H1 (cell line): ENCODE data around the gene TLE3. TPM values are rescaled to one million over a fixed set of nuclear protein-coding genes. Genes with fewer than 3 reads are reported as not detected.

Experiments
- CTCF ChIA-PET: fragments of 300-600 bp; sonication (Branson Sonifier 250); formaldehyde crosslinking; loops from one replicate; lab custom pipeline; 2021; ENCODE audit not compliant: partially characterized antibody; lab: Charles Lee
- POLR2A ChIA-PET: fragments of 300-600 bp; sonication (Branson Sonifier 250); formaldehyde crosslinking; loops from one replicate; lab custom pipeline; 2021; ENCODE audit warnings: inconsistent platforms; ENCODE audit not compliant: partially characterized antibody; lab: Charles Lee
- DNase-seq, 2 experiments: peaks; one replicate each; pipeline versions ENCODE4 v3.0.0 to v3.0.0-alpha.2; 2010 to 2022; ENCODE audit warnings: low spot score in 2 of 2, low read depth in 1 of 2, mixed read lengths in 1 of 2
- FAIRE-seq: peaks from 2 replicates; lab custom pipeline; 2011; peaks lifted over from hg19 to GRCh38; lab: Jason Lieb, UNC
- H2AFZ ChIP-seq: 2 replicates; pipeline ENCODE4 v1.8.1; 2012; ENCODE audit warnings: low read length, inconsistent platforms
- H2AK5ac ChIP-seq: 2 replicates; pipeline ENCODE4 v1.6.1; 2013; ENCODE audit warnings: low read depth, low read length
- H2BK120ac ChIP-seq: replicated peaks from 2 replicates; pipeline ENCODE3; 2013; ENCODE audit warnings: low read depth, low read length, inconsistent platforms
- H2BK12ac ChIP-seq: 2 replicates; pipeline ENCODE4 v1.6.1; 2013; ENCODE audit warnings: low read depth, low read length
- H2BK15ac ChIP-seq: 2 replicates; pipeline ENCODE4 v1.6.1; 2013; ENCODE audit warnings: low read length
- H2BK20ac ChIP-seq: 2 replicates; pipeline ENCODE4 v1.6.1; 2013; ENCODE audit warnings: low read length
- H2BK5ac ChIP-seq: 2 replicates; pipeline ENCODE4 v1.6.1; 2013; ENCODE audit warnings: low read depth, low read length
- H3K14ac ChIP-seq: 2 replicates; pipeline ENCODE4 v1.6.1; 2013; ENCODE audit warnings: inconsistent platforms; ENCODE audit not compliant: insufficient read length
- H3K18ac ChIP-seq: 2 replicates; pipeline ENCODE4 v1.6.1; 2013; ENCODE audit warnings: low read length; ENCODE audit errors: extremely low read depth
- H3K23ac ChIP-seq: 2 replicates; pipeline ENCODE4 v1.6.1; 2013; ENCODE audit warnings: inconsistent platforms; ENCODE audit not compliant: insufficient read length
- H3K23me2 ChIP-seq: 2 replicates; pipeline ENCODE4 v1.6.1; 2013; ENCODE audit warnings: low read depth, low read length
- H3K27ac ChIP-seq: 2 replicates; pipeline ENCODE4 v1.6.1; 2011; ENCODE audit warnings: low read depth, low read length, inconsistent platforms
- H3K27me3 ChIP-seq, 4 experiments: replicated peaks in 1 of 4; 1 replicate in 1 of 4; 2 replicates in 3 of 4; pipeline versions ENCODE4 v1.6.1 to v1.8.1; 2011 to 2013; ENCODE audit warnings: low read length in 3 of 4, mild to moderate bottlenecking in 3 of 4, inconsistent platforms in 2 of 4, mixed read lengths in 2 of 4, moderate library complexity in 1 of 4; ENCODE audit not compliant: control insufficient read depth in 3 of 4, insufficient read depth in 3 of 4; ENCODE audit errors: extremely low read depth in 1 of 4
- H3K36me3 ChIP-seq, 4 experiments: 2 replicates each; pipeline versions ENCODE4 v1.6.1 to v1.8.1; 2011 to 2013; ENCODE audit warnings: mild to moderate bottlenecking in 4 of 4, low read length in 3 of 4, moderate library complexity in 2 of 4, control low read depth in 1 of 4, inconsistent platforms in 1 of 4; ENCODE audit not compliant: insufficient read depth in 4 of 4, control insufficient read depth in 2 of 4
- H3K4ac ChIP-seq: replicated peaks from 2 replicates; pipeline ENCODE3; 2013; ENCODE audit warnings: low read length, low read depth, mixed read lengths, inconsistent platforms; ENCODE audit not compliant: insufficient read length
- H3K4me1 ChIP-seq, 4 experiments: replicated peaks in 1 of 4; 1 replicate in 1 of 4; 2 replicates in 3 of 4; pipeline versions ENCODE4 v1.6.1 to v1.8.1; 2011 to 2013; ENCODE audit warnings: low read length in 3 of 4, inconsistent platforms in 2 of 4, mixed read lengths in 1 of 4; ENCODE audit not compliant: insufficient read depth in 4 of 4, control insufficient read depth in 3 of 4
- H3K4me2 ChIP-seq, 2 experiments: 2 replicates each; pipeline versions ENCODE4 v1.6.1 to v1.8.1; 2011 to 2013; ENCODE audit warnings: low read depth in 2 of 2, low read length in 2 of 2, control low read depth in 1 of 2, inconsistent platforms in 1 of 2, mild to moderate bottlenecking in 1 of 2; ENCODE audit not compliant: insufficient read depth in 1 of 2
- H3K4me3 ChIP-seq, 4 experiments: fragments of 200-600, 300-600 bp in 1 of 4; sonication (generic), shearing (Covaris generic), sonication (Bioruptor Twin) in 1 of 4; 2 replicates each; pipeline versions ENCODE4 v1.5.1 to v1.8.1; 2011 to 2016; ENCODE audit warnings: low read length in 4 of 4, low read depth in 3 of 4, control low read depth in 2 of 4, inconsistent platforms in 2 of 4, mild to moderate bottlenecking in 2 of 4, mixed read lengths in 1 of 4, moderate library complexity in 1 of 4; ENCODE audit not compliant: insufficient read depth in 2 of 4; ENCODE audit errors: extremely low read depth in 1 of 4
- H3K56ac ChIP-seq: replicated peaks from 2 replicates; pipeline ENCODE3; 2013; ENCODE audit warnings: low read depth, mild to moderate bottlenecking, mixed read lengths, low read length, inconsistent platforms; ENCODE audit not compliant: insufficient read length
- H3K79me1 ChIP-seq: 2 replicates; pipeline ENCODE4 v1.6.1; 2013; ENCODE audit warnings: low read depth, low read length, control low read depth
- H3K79me2 ChIP-seq, 2 experiments: 2 replicates each; pipeline versions ENCODE4 v1.6.1 to v1.8.1; 2012 to 2013; ENCODE audit warnings: low read length in 2 of 2, mild to moderate bottlenecking in 2 of 2, inconsistent platforms in 1 of 2; ENCODE audit not compliant: insufficient read depth in 2 of 2, control insufficient read depth in 1 of 2
- H3K9ac ChIP-seq, 4 experiments: replicated peaks in 1 of 4; 1 replicate in 1 of 4; 2 replicates in 3 of 4; pipeline versions ENCODE4 v1.6.1 to v1.8.1; 2011 to 2013; ENCODE audit warnings: low read depth in 3 of 4, low read length in 3 of 4, control low read depth in 2 of 4, mild to moderate bottlenecking in 2 of 4, moderate library complexity in 2 of 4, inconsistent platforms in 1 of 4; ENCODE audit errors: extremely low read depth in 1 of 4
- H3K9me3 ChIP-seq, 2 experiments: 2 replicates each; pipeline versions ENCODE4 v1.6.1 to v1.8.1; 2012 to 2013; ENCODE audit warnings: mild to moderate bottlenecking in 2 of 2, moderate library complexity in 2 of 2, control low read depth in 1 of 2, inconsistent platforms in 1 of 2, low read depth in 1 of 2, low read length in 1 of 2, mixed read lengths in 1 of 2; ENCODE audit not compliant: insufficient read depth in 2 of 2
- H4K20me1 ChIP-seq, 2 experiments: replicated peaks in 1 of 2; 2 replicates each; pipeline versions ENCODE3 to v1.8.1; 2011 to 2013; ENCODE audit warnings: inconsistent platforms in 2 of 2, low read length in 2 of 2, mild to moderate bottlenecking in 1 of 2; ENCODE audit not compliant: insufficient read depth in 2 of 2, control insufficient read depth in 1 of 2
- H4K5ac ChIP-seq: 2 replicates; pipeline ENCODE4 v1.6.1; 2013; ENCODE audit warnings: low read length, low read depth, mixed read lengths, inconsistent platforms; ENCODE audit not compliant: insufficient read length
- H4K8ac ChIP-seq: 2 replicates; pipeline ENCODE4 v1.8.0; 2013; ENCODE audit warnings: mild to moderate bottlenecking, moderate library complexity, low read length, inconsistent platforms; ENCODE audit not compliant: insufficient read depth; ENCODE audit errors: extremely low read depth
- H4K91ac ChIP-seq: replicated peaks from 2 replicates; pipeline ENCODE3; 2013; ENCODE audit warnings: low read length, mixed read lengths, inconsistent platforms; ENCODE audit not compliant: insufficient read length
- JUND ChIP-seq: IDR thresholded peaks from 2 replicates; pipeline ENCODE4 v1.6.1; 2011; ENCODE audit warnings: mild to moderate bottlenecking, improper control_type of control experiment, low read length
- POLR2A ChIP-seq, 2 experiments: IDR thresholded peaks; 1 replicate in 1 of 2; 2 replicates in 1 of 2; pipeline ENCODE4 v1.6.1; 2011; ENCODE audit warnings: low read depth in 2 of 2, low read length in 2 of 2, mild to moderate bottlenecking in 2 of 2; ENCODE audit errors: control extremely low read depth in 1 of 2
- WGBS, 2 experiments: shearing (Covaris generic) in 1 of 2; methylation state at CpG; one replicate each; pipeline versions ENCODE4 v1.1.6 to v1.1.7; 2013 to 2015; ENCODE audit warnings: low lambda C conversion rate in 2 of 2, mixed read lengths in 2 of 2, inconsistent platforms in 1 of 2, low coverage in 1 of 2, missing lambda C conversion rate in 1 of 2; ENCODE audit not compliant: insufficient replicate concordance in 2 of 2, insufficient coverage in 1 of 2, insufficient read length in 1 of 2; ENCODE audit errors: extremely low coverage in 1 of 2, missing lambda C conversion rate in 1 of 2; 5-methylcytosine and 5-hydroxymethylcytosine counted together
- polyA plus RNA-seq, 7 experiments: library from polyadenylated mRNA; depleted of rRNA in 3 of 7; stranded (reverse) in 5 of 7; unstranded in 2 of 7; fragments of >200 nt in 5 of 7; fragments of 200-250 nt in 2 of 7; gene quantifications; 1 replicate in 5 of 7; 2 replicates in 1 of 7; 4 replicates in 1 of 7; pipeline versions ENCODE4 v1.2.1 to v1.2.3, GENCODE V29; 2011 to 2013; ENCODE audit warnings: missing spikeins in 2 of 7, mixed read lengths in 2 of 7
- total RNA-seq: library from RNA; stranded (reverse); fragmentation: NEBNext Ultra II Directional; extraction: Animal tissue kit (Norgen Biotek cat#: 25700); gene quantifications from 2 replicates; pipeline ENCODE4 v1.2.1, GENCODE V29; 2021

Gene TLE3
- total and polyA plus RNA-seq, 2 of the 8 experiments (the other 6 are each of a cell fraction or from before 2014, with no cell fraction given), result 25.1 to 61.2 TPM

DNA sequence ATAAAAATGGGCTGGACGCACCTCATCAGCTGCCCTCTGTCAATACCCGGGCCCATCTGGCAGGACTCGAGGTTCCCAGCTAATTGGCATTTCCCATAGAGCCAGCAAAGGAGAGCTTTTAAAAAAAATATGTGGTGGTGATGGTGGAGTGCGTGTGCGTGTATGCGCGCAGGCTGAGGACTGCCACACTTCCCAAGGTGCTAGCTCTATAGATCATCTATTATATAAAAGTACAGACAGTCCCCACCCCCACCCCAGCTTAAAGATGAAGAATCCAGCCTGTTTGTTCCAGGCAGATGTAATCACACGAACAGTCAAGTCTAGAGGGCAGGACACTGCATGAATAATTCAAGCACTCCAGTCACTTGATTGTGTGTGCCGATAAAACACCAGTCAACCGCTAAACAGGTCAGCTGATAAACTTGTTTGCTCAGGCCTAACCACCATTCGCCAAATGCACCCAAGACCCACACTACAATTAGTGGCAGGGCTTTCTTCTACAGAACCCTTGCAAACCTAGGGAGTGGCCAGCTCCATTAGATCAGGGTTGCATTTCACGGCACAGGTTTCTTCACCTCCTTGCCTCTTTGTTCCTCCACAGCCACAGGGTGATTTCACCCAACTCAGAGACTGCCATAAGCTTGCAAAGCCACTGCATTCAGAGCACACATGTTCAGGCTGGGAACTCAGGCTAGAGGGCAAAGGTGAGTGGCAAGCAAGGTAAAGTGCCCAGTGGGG, 5.8 kb downstream of the TLE3 start:
- H3K36me3 ChIP-seq, result peaks cover 0 to 61% (median 8%) of the 10 kb centered on the region in 4 experiments; a peak in 3 of 8 replicates
- no peak overlapping the region for H4K5ac ChIP-seq
- peaks cover 12 to 81% of the 10 kb centered on the region in 2 experiments for H3K79me2 ChIP-seq
- ChIA-PET POLR2A (interaction anchor here (0.8 to 12.8 kb wide), 8 partner anchors 8 to 53 kb away, joined by 3 to 151 read pairs (median 4); no protein-coding TSS in a partner anchor), CTCF (interaction anchor here (0.6 to 1.5 kb wide), 7 partner anchors 9 to 587 kb away, joined by 3 read pairs; no protein-coding TSS in a partner anchor)
- peaks cover 11% of the 10 kb centered on the region; the same call in 1 of the 2 replicates for H3K79me1 ChIP-seq
- no peak overlapping the region for H3K18ac ChIP-seq
- 0 out of 3 replicates have a peak, but pooled peaks of 1 of the 2 experiments have one; percentile 39 for TF ChIP-seq POLR2A (IDR thresholded peaks at IDR 0.05; ENCODE audit: control extremely low read depth in 1 of 2, low read depth in 2 of 2, low read length in 2 of 2)
- no peak for TF ChIP-seq JUND
- no peak overlapping the region for H3K56ac ChIP-seq
- WGBS, 2 experiments, result 83% methylated on average over 12 of the region's 12 CpGs; no CpG with 5 or more reads in 1 of the 2 experiments
- H2AFZ ChIP-seq, result no peak overlapping the region
- H3K4me3 ChIP-seq, result no peak overlapping the region
- no peak overlapping the region for H3K23ac ChIP-seq
- FAIRE-seq (no peak), DNase-seq (no peak)
- no peak overlapping the region; a peak in 1 of 7 replicates for H3K9ac ChIP-seq
- H3K9me3 ChIP-seq, result no peaks in the 10 kb centered on the region
- H3K4ac ChIP-seq, result no peak overlapping the region
- H2BK20ac ChIP-seq, result no peak overlapping the region
- peaks cover 25 to 62% (median 45%) of the 10 kb centered on the region in 4 experiments for H3K4me1 ChIP-seq
- H2BK5ac ChIP-seq, result no peak overlapping the region
- H4K20me1 ChIP-seq, result peaks cover 43 to 46% of the 10 kb centered on the region in 2 experiments
- H2BK120ac ChIP-seq, result no peak overlapping the region
- peak overlapping the region; percentile 62; the same call in 1 of the 2 replicates for H2BK15ac ChIP-seq
- H3K27me3 ChIP-seq, result peaks cover 0 to 4% (median 0%) of the 10 kb centered on the region in 4 experiments; a peak in 4 of 7 replicates
- peak overlapping the region in 1 of 2 experiments; percentile 99; a peak in 2 of 4 replicates for H3K4me2 ChIP-seq
- peaks cover 10% of the 10 kb centered on the region; the same call in 1 of the 2 replicates for H3K23me2 ChIP-seq
- no peak overlapping the region for H4K91ac ChIP-seq
- no peak overlapping the region for H3K14ac ChIP-seq
- no peak overlapping the region; the same call in 1 of the 2 replicates for H2BK12ac ChIP-seq
- no peak overlapping the region for H4K8ac ChIP-seq
- H2AK5ac ChIP-seq, result no peak overlapping the region
- no peak overlapping the region for H3K27ac ChIP-seq
